ENCODE measurements around the gene FRMPD2.

DNA sequence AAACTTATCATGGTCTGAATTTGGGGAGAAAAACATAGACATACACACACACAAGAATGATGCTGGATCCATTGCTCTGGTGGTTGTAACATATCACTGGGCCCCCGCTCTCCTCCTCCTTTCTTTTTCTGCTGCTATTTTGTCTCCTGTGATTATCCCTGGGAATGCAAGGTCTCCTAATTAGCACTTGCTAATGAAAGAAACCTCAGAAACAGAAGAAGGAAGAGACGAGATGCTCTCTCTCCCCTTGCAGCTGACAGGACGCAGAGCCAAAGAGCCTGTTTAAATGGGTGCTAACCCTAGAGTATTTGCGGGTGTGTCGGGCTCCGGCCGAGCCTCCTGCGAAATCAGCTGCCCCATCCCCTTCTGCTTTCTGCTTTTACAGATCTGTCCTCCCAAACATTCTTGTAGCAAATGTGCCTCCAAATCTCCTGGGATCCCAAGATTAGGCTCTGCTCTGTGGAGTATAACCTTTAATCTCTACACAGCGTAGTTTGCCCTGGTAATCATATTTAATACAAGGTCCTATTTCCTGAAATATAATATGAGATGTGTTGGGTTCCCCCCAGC lies 81.5 kb downstream of the FRMPD2 start:
- no peak for TF ChIP-seq POLR2A (IDR thresholded peaks at IDR 0.05)
- no peak for TF ChIP-seq CTCF (IDR thresholded peaks at IDR 0.05)

All from heart left ventricle (tissue), 13 donors.